NCI-H1105 (cell line): ENCODE data around the gene NSUN6.

Source experiments
- DNase-seq: peaks from one replicate; lab custom pipeline; 2025; lab: John Stamatoyannopoulos, UW

NSUN6 gene

GRCh38 chr10:18501198-18501597, 150.2 kb downstream of the NSUN6 start:
- DNase-seq, result no peak

- no peak for DNase-seq
Measured at GRCh38 chr10:18500576-18500975, 150.8 kb downstream of the NSUN6 start.

GRCh38 chr10:18498998-18499397, 152.4 kb downstream of the NSUN6 start:
- no peak for DNase-seq

GRCh38 chr10:18497806-18498369, 153.5 kb downstream of the NSUN6 start:
- no peak for DNase-seq
